Measurements from ENCODE around the gene COMMD3. TPM values are rescaled to one million over a fixed set of nuclear protein-coding genes. Genes with fewer than 3 reads are reported as not detected.
A peak's percentile ranks its signal among the peaks of the same experiment; 100 is the strongest.

Gene COMMD3
- total RNA-seq, 1 experiment from 2014 or later, result 2.4 TPM

GRCh38 chr10:22346096-22346661, 30.0 kb downstream of the COMMD3 start:
- TF ChIP-seq, protein P1, sequence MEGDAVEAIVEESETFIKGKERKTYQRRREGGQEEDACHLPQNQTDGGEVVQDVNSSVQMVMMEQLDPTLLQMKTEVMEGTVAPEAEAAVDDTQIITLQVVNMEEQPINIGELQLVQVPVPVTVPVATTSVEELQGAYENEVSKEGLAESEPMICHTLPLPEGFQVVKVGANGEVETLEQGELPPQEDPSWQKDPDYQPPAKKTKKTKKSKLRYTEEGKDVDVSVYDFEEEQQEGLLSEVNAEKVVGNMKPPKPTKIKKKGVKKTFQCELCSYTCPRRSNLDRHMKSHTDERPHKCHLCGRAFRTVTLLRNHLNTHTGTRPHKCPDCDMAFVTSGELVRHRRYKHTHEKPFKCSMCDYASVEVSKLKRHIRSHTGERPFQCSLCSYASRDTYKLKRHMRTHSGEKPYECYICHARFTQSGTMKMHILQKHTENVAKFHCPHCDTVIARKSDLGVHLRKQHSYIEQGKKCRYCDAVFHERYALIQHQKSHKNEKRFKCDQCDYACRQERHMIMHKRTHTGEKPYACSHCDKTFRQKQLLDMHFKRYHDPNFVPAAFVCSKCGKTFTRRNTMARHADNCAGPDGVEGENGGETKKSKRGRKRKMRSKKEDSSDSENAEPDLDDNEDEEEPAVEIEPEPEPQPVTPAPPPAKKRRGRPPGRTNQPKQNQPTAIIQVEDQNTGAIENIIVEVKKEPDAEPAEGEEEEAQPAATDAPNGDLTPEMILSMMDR (conservative IDR thresholded peaks at IDR 0.05), result no peak
- peaks cover 4% of the 10 kb centered on the region; the same call in 1 of the 2 replicates for H3K4me1 ChIP-seq (ENCODE audit: insufficient read depth, low read length)
- H3K79me2 ChIP-seq (ENCODE audit: insufficient read depth, low read length), result no peaks in the 10 kb centered on the region
- no peak overlapping the region for H4K8ac ChIP-seq (replicated peaks; ENCODE audit: insufficient read length, low read depth, low read length)
- Mint-ChIP-seq H3K4me3 (peak overlapping the region; percentile 61 to 84), H3K27ac (no peak overlapping the region), H3K36me3 (ENCODE audit: insufficient read depth in 1 of 3, low read depth in 3 of 3) (no peaks in the 10 kb centered on the region; a peak in 1 of 7 replicates), H3K27me3 (ENCODE audit: low read depth) (peaks cover 93% of the 10 kb centered on the region), H3K4me1 (peaks cover 0 to 14% of the 10 kb centered on the region in 2 experiments; a peak in 3 of 4 replicates), H3K9me3 (peaks cover 0 to 5% of the 10 kb centered on the region in 2 experiments; a peak in 3 of 5 replicates)
- no peak overlapping the region for H3K14ac ChIP-seq (ENCODE audit: insufficient read depth, low read length)
- peaks cover 9% of the 10 kb centered on the region for H3K23me2 ChIP-seq (ENCODE audit: insufficient read length, low read depth, low read length, poor library complexity, severe bottlenecking)
- no peaks in the 10 kb centered on the region for H3K79me1 ChIP-seq (ENCODE audit: insufficient read depth, low read depth, low read length, poor library complexity, severe bottlenecking)
- no peak for DNase-seq
- no peak overlapping the region for H3K9ac ChIP-seq (ENCODE audit: extremely low read depth, insufficient read length, low read length)
- H2AFZ ChIP-seq (ENCODE audit: low read length), result no peak overlapping the region
- H4K91ac ChIP-seq (ENCODE audit: insufficient read length, low read depth, low read length), result no peak overlapping the region
- no peak overlapping the region for H3K18ac ChIP-seq (ENCODE audit: insufficient read length, low read depth, low read length)
- no peak overlapping the region for H3T11ph ChIP-seq (ENCODE audit: low read length)
- H3K23ac ChIP-seq (ENCODE audit: insufficient read length, low read depth, low read length), result no peak overlapping the region
- no peak overlapping the region for H2BK5ac ChIP-seq (ENCODE audit: insufficient read length, low read length)
- no peak overlapping the region for H2BK20ac ChIP-seq (ENCODE audit: low read depth, low read length, poor library complexity, severe bottlenecking)
- no peaks in the 10 kb centered on the region for H4K20me1 ChIP-seq (ENCODE audit: control insufficient read depth, insufficient read depth, insufficient read length)
- no peak overlapping the region for H3K4ac ChIP-seq (ENCODE audit: low read depth, low read length)
- no peak overlapping the region for H2BK15ac ChIP-seq (ENCODE audit: low read depth, low read length)
- H3K4me2 ChIP-seq (ENCODE audit: insufficient read depth, insufficient read length, low read length), result peak overlapping the region; percentile 95
- no CpG with 5 or more reads among the region's 8 CpGs for WGBS (ENCODE audit: extremely low coverage, insufficient read length, low lambda C conversion rate)
- H2BK12ac ChIP-seq (ENCODE audit: insufficient read length, low read depth, low read length), result no peak overlapping the region
- H3K27ac ChIP-seq (ENCODE audit: insufficient read length, low read depth, low read length), result no peak overlapping the region
- H2AK5ac ChIP-seq (ENCODE audit: insufficient read length, low read length), result no peak overlapping the region
- no peak overlapping the region for H4K5ac ChIP-seq (ENCODE audit: insufficient read length, low read depth, low read length)
- H3K56ac ChIP-seq (ENCODE audit: insufficient read length, low read depth, low read length), result no peak overlapping the region
- no peak overlapping the region for H2BK120ac ChIP-seq (ENCODE audit: low read depth, low read length, poor library complexity, severe bottlenecking)
- no peaks in the 10 kb centered on the region for H3K9me3 ChIP-seq (ENCODE audit: control insufficient read depth, low read depth, low read length)
- peaks cover 45% of the 10 kb centered on the region for H3K27me3 ChIP-seq (ENCODE audit: insufficient read depth, low read length)

Measured in H9 (cell line).